Body of pancreas (tissue), 4 donors: ENCODE results near the gene ALDH1A3. TPM values are rescaled to one million over a fixed set of nuclear protein-coding genes. Genes with fewer than 3 reads are reported as not detected.

ENCODE experiments used
- ATAC-seq: fragments of 150-250 bp; one replicate; pipeline ENCODE4 v1.9.1; 2016
- DNase-seq, 4 donors: peaks; one replicate each; pipeline ENCODE4 v3.0.0-alpha.2; 2019
- H3K27ac ChIP-seq, 4 donors: fragments of 200-600 bp; sonication (generic); 1 replicate in 3 of 4; 2 replicates in 1 of 4; pipeline versions ENCODE4 v1.5.1 to v1.6.1; 2016 to 2019; ENCODE audit warnings: mild to moderate bottlenecking in 1 of 4, mixed read lengths in 1 of 4, moderate library complexity in 1 of 4
- H3K27me3 ChIP-seq, 2 donors: fragments of 200-600 bp; sonication (generic); one replicate each; pipeline ENCODE4 v1.6.0; 2016; ENCODE audit warnings: mild to moderate bottlenecking in 1 of 2
- H3K36me3 ChIP-seq, 2 donors: fragments of 200-600 bp; sonication (generic); replicated peaks in 1 of 2; 2 replicates each; pipeline ENCODE4 v1.5.1; 2016; ENCODE audit warnings: low read depth in 2 of 2; ENCODE audit not compliant: insufficient read depth in 1 of 2
- H3K4me1 ChIP-seq: fragments of 200-600 bp; sonication (generic); one replicate; pipeline ENCODE4 v1.6.0; 2016
- H3K4me3 ChIP-seq, 2 donors: fragments of 200-600 bp; sonication (generic); 1 replicate in 1 of 2; 2 replicates in 1 of 2; pipeline ENCODE4 v1.5.1; 2016 to 2019
- H3K9me3 ChIP-seq, 3 donors: fragments of 200-600 bp; sonication (generic); 1 replicate in 2 of 3; 2 replicates in 1 of 3; pipeline ENCODE4 v1.5.1; 2016
- CTCF ChIP-seq, 7 experiments: fragments of 450-650 bp in 4 of 7; fragments of 200-600 bp in 3 of 7; sonication (generic) in 3 of 7; IDR thresholded peaks; one replicate each; pipeline ENCODE4 v1.5.1; 2016 to 2019; ENCODE audit warnings: antibody characterized with exemption in 7 of 7
- POLR2A ChIP-seq, 3 donors: fragments of 450-650 bp; IDR thresholded peaks; one replicate each; pipeline ENCODE4 v1.6.1; 2016; ENCODE audit warnings: antibody characterized with exemption in 3 of 3, mild to moderate bottlenecking in 2 of 3
- WGBS, 2 donors: methylation state at CpG; one replicate each; pipeline ENCODE4 v1.1.5; 2017; 5-methylcytosine and 5-hydroxymethylcytosine counted together
- intact Hi-C: fragments of 100-400 bp; cut with DNase I; formaldehyde crosslinking; loops from one replicate; pipeline ENCODE4 v1.15.1; 2023
- total RNA-seq, 2 donors: library from RNA; depleted of rRNA; stranded (reverse); fragments of >200 nt; gene quantifications; one replicate each; pipeline ENCODE4 v1.1.0, GENCODE V29; 2016

The ALDH1A3 gene
- total RNA-seq, 2 donors from 2014 or later = 19.5 to 33.9 TPM

GRCh38 chr15:100948430-100948762, 68.8 kb downstream of the ALDH1A3 start:
- TF ChIP-seq POLR2A (IDR thresholded peaks at IDR 0.05) (no peak), CTCF (IDR thresholded peaks at IDR 0.05) (no peak)
- H3K36me3 ChIP-seq = no peaks in the 10 kb centered on the region
- H3K9me3 ChIP-seq = no peaks in the 10 kb centered on the region
- 90 to 97% methylated on average over 3 of the region's 3 CpGs for whole genome bisulfite sequencing, 2 donors
- ATAC-seq (no peak), DNase-seq (no peak)
- H3K4me3 ChIP-seq = no peak overlapping the region
- H3K27me3 ChIP-seq = no peaks in the 10 kb centered on the region
- H3K27ac ChIP-seq = no peak overlapping the region
- no peaks in the 10 kb centered on the region for H3K4me1 ChIP-seq
- intact Hi-C loops = no loop called here

DNA sequence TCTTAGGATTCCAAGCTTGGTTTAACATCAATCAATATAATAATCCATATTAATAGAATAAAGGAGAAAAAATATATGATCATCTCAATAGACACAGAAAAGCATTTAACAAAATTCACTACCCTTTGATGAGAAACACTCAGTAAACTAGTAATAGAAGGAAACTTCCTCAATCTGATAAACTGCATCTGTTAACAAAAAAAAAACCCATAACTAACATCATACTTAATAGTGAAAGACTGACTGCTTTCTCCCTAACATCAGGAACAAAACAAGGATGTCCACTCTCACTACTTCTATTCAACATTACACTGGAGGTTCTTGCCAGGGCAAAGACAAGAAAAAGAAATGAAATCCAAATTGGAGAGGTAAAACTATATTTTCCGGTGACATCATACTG, 70.1 kb downstream of the ALDH1A3 start:
- ATAC-seq (no peak), DNase-seq (no peak)
- H3K27me3 ChIP-seq = no peaks in the 10 kb centered on the region
- no peak overlapping the region for H3K4me3 ChIP-seq
- H3K9me3 ChIP-seq = no peaks in the 10 kb centered on the region
- TF ChIP-seq POLR2A (IDR thresholded peaks at IDR 0.05) (no peak), CTCF (IDR thresholded peaks at IDR 0.05) (no peak)
- H3K27ac ChIP-seq = no peak overlapping the region
- H3K4me1 ChIP-seq = no peaks in the 10 kb centered on the region
- no peaks in the 10 kb centered on the region for H3K36me3 ChIP-seq
- WGBS, 2 donors = 96 to 100% methylated on average over 1 of the region's 1 CpG
- intact Hi-C loops = no loop called here

DNA sequence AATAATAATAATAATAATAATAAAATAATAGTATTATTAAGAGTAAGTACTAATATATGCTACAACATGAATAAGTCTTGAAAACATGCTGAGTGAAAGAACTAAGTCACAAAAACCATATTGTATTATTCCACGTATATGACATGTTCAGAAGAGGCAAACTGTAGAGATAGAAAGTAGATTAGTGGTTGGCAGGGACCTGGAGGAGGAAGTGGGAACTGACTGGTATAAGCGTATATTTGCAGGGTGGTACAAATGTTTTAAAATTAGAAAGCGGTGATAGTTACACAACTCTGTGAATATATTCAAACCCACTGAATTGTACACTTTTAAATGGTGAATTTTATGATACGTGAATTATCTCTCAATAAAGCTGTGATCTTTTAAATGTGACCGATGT, 72.3 kb downstream of the ALDH1A3 start:
- WGBS, 2 donors = 86 to 91% methylated on average over 5 of the region's 5 CpGs
- no peak for ATAC-seq
- intact Hi-C loops = no loop called here
- Histone ChIP-seq H3K4me1 (no peaks in the 10 kb centered on the region), H3K27ac (no peak overlapping the region), H3K4me3 (no peak overlapping the region), H3K9me3 (no peaks in the 10 kb centered on the region), H3K27me3 (no peaks in the 10 kb centered on the region), H3K36me3 (no peaks in the 10 kb centered on the region)
- no peak for DNase-seq
- TF ChIP-seq POLR2A (IDR thresholded peaks at IDR 0.05) (no peak), CTCF (IDR thresholded peaks at IDR 0.05) (no peak)

GRCh38 chr15:100952566-100952965, 72.9 kb downstream of the ALDH1A3 start:
- Histone ChIP-seq H3K27ac (no peak overlapping the region), H3K4me1 (no peaks in the 10 kb centered on the region)
- ATAC-seq = no peak

More at GRCh38 chr15:100952566-100952965, 72.9 kb downstream of the ALDH1A3 start:
- 76% methylated on average over 3 of the region's 3 CpGs for WGBS, 2 donors
- H3K36me3 ChIP-seq = no peaks in the 10 kb centered on the region
- intact Hi-C loops = no loop called here
- DNase-seq = no peak
- H3K27me3 ChIP-seq = no peaks in the 10 kb centered on the region
- no peaks in the 10 kb centered on the region for H3K9me3 ChIP-seq
- no peak overlapping the region for H3K4me3 ChIP-seq
- TF ChIP-seq CTCF (IDR thresholded peaks at IDR 0.05) = no peak
- no peak for TF ChIP-seq POLR2A (IDR thresholded peaks at IDR 0.05)
